Liver (tissue), 9 donors: ENCODE results near the gene STK4. TPM values are rescaled to one million over a fixed set of nuclear protein-coding genes. Genes with fewer than 3 reads are reported as not detected.

Source experiments
- DNase-seq: peaks from one replicate; pipeline ENCODE4 v3.0.0-alpha.2; 2017; ENCODE audit warnings: low spot score
- H3K27ac ChIP-seq, 2 donors: one replicate each; pipeline ENCODE4 v1.7.0; 2013; ENCODE audit warnings: inconsistent platforms in 2 of 2, low read length in 2 of 2, control low read depth in 1 of 2, low read depth in 1 of 2, mild to moderate bottlenecking in 1 of 2
- H3K27me3 ChIP-seq, 4 donors: one replicate each; pipeline versions ENCODE4 v1.6.1 to v1.7.0; 2013; ENCODE audit warnings: low read length in 3 of 4, inconsistent platforms in 1 of 4, mild to moderate bottlenecking in 1 of 4, moderate library complexity in 1 of 4; ENCODE audit not compliant: control insufficient read depth in 4 of 4, insufficient read depth in 4 of 4
- H3K36me3 ChIP-seq, 4 donors: one replicate each; pipeline versions ENCODE4 v1.6.1 to v1.7.0; 2013; ENCODE audit warnings: low read length in 3 of 4, mild to moderate bottlenecking in 3 of 4, low read depth in 1 of 4, moderate library complexity in 1 of 4; ENCODE audit not compliant: control insufficient read depth in 4 of 4, insufficient read depth in 3 of 4
- H3K4me1 ChIP-seq, 4 donors: one replicate each; pipeline versions ENCODE4 v1.6.1 to v1.7.0; 2013; ENCODE audit warnings: low read length in 3 of 4, mild to moderate bottlenecking in 3 of 4, moderate library complexity in 1 of 4; ENCODE audit not compliant: control insufficient read depth in 4 of 4, insufficient read depth in 4 of 4
- H3K4me3 ChIP-seq, 3 donors: one replicate each; pipeline versions ENCODE4 v1.6.1 to v1.7.0; 2013; ENCODE audit warnings: low read length in 3 of 3, control low read depth in 1 of 3, low read depth in 1 of 3, mild to moderate bottlenecking in 1 of 3
- H3K9ac ChIP-seq, 2 donors: one replicate each; pipeline ENCODE4 v1.7.0; 2013; ENCODE audit warnings: low read length in 2 of 2, mild to moderate bottlenecking in 2 of 2, moderate library complexity in 2 of 2, control low read depth in 1 of 2, low read depth in 1 of 2
- H3K9me3 ChIP-seq, 4 donors: one replicate each; pipeline versions ENCODE4 v1.6.1 to v1.7.0; 2013; ENCODE audit warnings: low read length in 3 of 4; ENCODE audit not compliant: control insufficient read depth in 4 of 4
- CTCF ChIP-seq: fragments of 150-350 bp; IDR thresholded peaks from 2 replicates; pipeline ENCODE4 v1.5.1; 2017; ENCODE audit warnings: improper control_type of control experiment, low read depth, low read length; ENCODE audit not compliant: missing input control
- EGR1 ChIP-seq, 2 donors: IDR thresholded peaks; 2 replicates each; pipeline ENCODE4 v1.6.1; 2016 to 2018; ENCODE audit warnings: antibody characterized with exemption in 2 of 2, low read depth in 2 of 2
- FOXA2 ChIP-seq: IDR thresholded peaks from 2 replicates; pipeline ENCODE4 v1.6.1; 2016; ENCODE audit warnings: antibody characterized with exemption
- GABPA ChIP-seq, 2 donors: IDR thresholded peaks in 1 of 2; conservative IDR thresholded peaks in 1 of 2; 2 replicates each; pipeline ENCODE4 v1.6.1; 2016; ENCODE audit warnings: antibody characterized with exemption in 2 of 2, mild to moderate bottlenecking in 1 of 2, moderate library complexity in 1 of 2
- HNF4A ChIP-seq, 2 donors: conservative IDR thresholded peaks; 2 replicates each; pipeline ENCODE4 v1.6.1; 2016; ENCODE audit warnings: antibody characterized with exemption in 2 of 2, mild to moderate bottlenecking in 2 of 2
- HNF4G ChIP-seq: IDR thresholded peaks from 2 replicates; pipeline ENCODE4 v1.6.1; 2016; ENCODE audit warnings: antibody characterized with exemption
- JUND ChIP-seq, 2 donors: IDR thresholded peaks; 2 replicates each; pipeline ENCODE4 v1.6.1; 2016; ENCODE audit warnings: antibody characterized with exemption in 2 of 2
- MAX ChIP-seq: IDR thresholded peaks from 2 replicates; pipeline ENCODE4 v1.6.1; 2016; ENCODE audit warnings: antibody characterized with exemption
- NR2F2 ChIP-seq: IDR thresholded peaks from 2 replicates; pipeline ENCODE4 v1.6.1; 2016; ENCODE audit warnings: antibody characterized with exemption
- RAD21 ChIP-seq, 2 donors: IDR thresholded peaks; 2 replicates each; pipeline ENCODE4 v1.6.1; 2016; ENCODE audit warnings: antibody characterized with exemption in 2 of 2, mild to moderate bottlenecking in 2 of 2
- RXRA ChIP-seq, 2 donors: IDR thresholded peaks; 2 replicates each; pipeline ENCODE4 v1.6.1; 2017 to 2018; ENCODE audit warnings: antibody characterized with exemption in 2 of 2, mild to moderate bottlenecking in 1 of 2
- SP1 ChIP-seq: IDR thresholded peaks from 2 replicates; pipeline ENCODE4 v1.6.1; 2018; ENCODE audit warnings: antibody characterized with exemption, mild to moderate bottlenecking
- YY1 ChIP-seq: IDR thresholded peaks from 2 replicates; pipeline ENCODE4 v1.6.1; 2016; ENCODE audit warnings: antibody characterized with exemption, mild to moderate bottlenecking
- WGBS: extraction: QIAGEN DNeasy Blood & Tissue Kit; methylation state at CpG from one replicate; pipeline ENCODE4 v1.1.7; 2013; 5-methylcytosine and 5-hydroxymethylcytosine counted together
- polyA plus RNA-seq, 2 donors: library from polyadenylated mRNA; stranded (reverse) in 1 of 2; unstranded in 1 of 2; fragments of 200-250 nt in 1 of 2; fragments of >200 nt in 1 of 2; fragmentation: Nextera tagmentation in 1 of 2; extraction: Ambion mirVana in 1 of 2; gene quantifications; one replicate each; pipeline versions ENCODE4 v1.2.1 to v1.2.3, GENCODE V29; 2013 to 2015
- total RNA-seq, 2 donors: library from RNA; depleted of rRNA; stranded (reverse); fragments of >200 nt; gene quantifications; one replicate each; pipeline ENCODE4 v1.2.3, GENCODE V29; 2014
- TF ChIP-seq, protein P1 (sequence below): IDR thresholded peaks from 2 replicates; pipeline ENCODE4 v1.6.1; 2016; ENCODE audit warnings: antibody characterized with exemption, mild to moderate bottlenecking
- donor health status: healthy.
- donor health status: healthy.
- donor health status: healthy.
- donor health status: healthy.
- donor health status: healthy.

STK4 gene
- total and polyA plus RNA-seq, 4 donors = 3.7 to 20.8 (median 13.9) TPM

- TF ChIP-seq CTCF (no peak), HNF4A (conservative IDR thresholded peaks at IDR 0.05) (no peak), FOXA2 (no peak), NR2F2 (no peak)
Measured at GRCh38 chr20:44976698-44977097, 10.4 kb downstream of the STK4 start (continued).

DNA sequence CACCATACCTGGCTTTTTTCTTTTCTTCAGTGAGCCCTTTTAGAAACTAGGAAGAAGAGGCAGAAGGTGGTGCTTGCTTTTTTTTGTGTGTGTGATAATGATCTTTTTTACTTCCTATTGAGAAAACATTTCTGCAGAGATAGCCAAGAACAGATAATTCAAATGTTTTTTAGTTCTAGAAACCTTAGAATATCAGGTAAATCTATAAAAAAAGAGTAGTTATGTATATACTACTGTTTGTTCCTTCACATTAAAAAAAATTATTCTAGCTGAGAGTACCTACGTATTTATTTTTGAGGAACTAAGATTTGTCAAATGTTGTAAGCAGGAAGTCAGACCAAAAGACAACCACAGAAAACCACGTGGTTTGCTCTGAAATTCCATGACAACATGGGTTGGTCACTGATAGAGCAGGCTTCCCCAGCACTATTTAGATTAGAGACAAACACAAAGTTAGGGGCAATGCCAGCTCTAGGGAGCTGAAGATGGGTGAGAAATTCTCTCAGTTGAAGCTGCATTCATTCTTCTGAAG, 12.8 kb downstream of the STK4 start:
- H3K4me1 ChIP-seq = no peaks in the 10 kb centered on the region

DNA sequence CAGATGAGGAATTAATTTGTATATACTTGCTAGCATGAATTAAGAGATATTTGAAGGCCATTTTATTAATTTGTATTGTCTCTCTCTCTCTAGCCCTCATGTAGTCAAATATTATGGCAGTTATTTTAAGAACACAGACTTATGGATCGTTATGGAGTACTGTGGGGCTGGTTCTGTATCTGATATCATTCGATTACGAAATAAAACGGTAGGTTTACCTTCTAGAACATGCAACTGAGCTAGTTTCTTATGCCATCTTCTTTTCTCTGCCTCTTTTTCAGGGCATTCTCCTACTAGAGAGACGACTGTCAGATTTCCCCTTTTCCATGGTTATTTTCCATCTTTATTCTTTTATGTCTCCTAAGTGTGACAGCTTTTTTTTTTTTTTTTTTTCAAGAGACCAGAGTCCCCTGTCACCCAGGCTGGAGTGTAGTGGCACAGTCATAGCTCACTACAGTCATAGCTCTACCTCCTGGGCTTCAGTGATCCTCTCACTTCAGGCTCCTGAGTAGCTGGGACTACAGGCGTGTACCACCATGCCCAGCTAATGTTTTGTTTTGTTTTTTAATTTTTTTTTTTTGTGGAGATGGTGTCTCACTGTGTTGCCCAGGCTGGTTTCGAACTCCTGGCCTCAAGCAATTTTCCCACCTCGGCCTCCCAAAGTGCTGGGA, 15.6 kb downstream of the STK4 start:
- H3K9ac ChIP-seq = no peak overlapping the region
- no peaks in the 10 kb centered on the region for H3K9me3 ChIP-seq
- no peak for DNase-seq
- peaks cover 1 to 9% (median 2%) of the 10 kb centered on the region in 4 donors for H3K36me3 ChIP-seq
- WGBS = 88% methylated on average over 8 of the region's 8 CpGs
- TF ChIP-seq RXRA (IDR thresholded peaks at IDR 0.05) = no peak
- TF ChIP-seq GABPA (IDR thresholded peaks at IDR 0.05 in 1 of 2, conservative IDR thresholded peaks at IDR 0.05 in 1 of 2) = no peak
- no peak for TF ChIP-seq YY1
- TF ChIP-seq FOXA2 = no peak
- no peak for TF ChIP-seq HNF4G
- H3K4me1 ChIP-seq = no peaks in the 10 kb centered on the region
- H3K4me3 ChIP-seq = no peak overlapping the region
- H3K27me3 ChIP-seq = no peaks in the 10 kb centered on the region
- H3K27ac ChIP-seq = no peak overlapping the region

More for the DNA sequence above, 12.8 kb downstream of the STK4 start:
- no peak for DNase-seq
- H3K9ac ChIP-seq = peak overlapping the region; percentile 23 to 60
- no peaks in the 10 kb centered on the region for H3K27me3 ChIP-seq
- WGBS = 61% methylated on average over 2 of the region's 2 CpGs
- peak overlapping the region; percentile 43 to 52 for H3K27ac ChIP-seq
- H3K9me3 ChIP-seq = no peaks in the 10 kb centered on the region
- peaks cover 2 to 14% (median 12%) of the 10 kb centered on the region in 4 donors for H3K36me3 ChIP-seq
- TF ChIP-seq MAX (no peak), EGR1 (IDR thresholded peaks at IDR 0.05; ENCODE audit: low read depth in 2 of 2) (peak in 1 of 2 donors; percentile 16)
- no peak overlapping the region for H3K4me3 ChIP-seq

GRCh38 chr20:44983093-44983674, 16.9 kb downstream of the STK4 start:
- 98% methylated on average over 7 of the region's 7 CpGs for WGBS
- Histone ChIP-seq H3K4me1 (no peaks in the 10 kb centered on the region), H3K27ac (no peak overlapping the region)
- TF ChIP-seq YY1 = no peak
- no peak for TF ChIP-seq RAD21 (IDR thresholded peaks at IDR 0.05)
- TF ChIP-seq SP1 = no peak
- TF ChIP-seq HNF4A (conservative IDR thresholded peaks at IDR 0.05) = no peak
- no peak for TF ChIP-seq GABPA (IDR thresholded peaks at IDR 0.05 in 1 of 2, conservative IDR thresholded peaks at IDR 0.05 in 1 of 2)
- TF ChIP-seq HNF4G = no peak
- no peak for TF ChIP-seq JUND (IDR thresholded peaks at IDR 0.05)
- TF ChIP-seq NR2F2 = no peak
- TF ChIP-seq RXRA (IDR thresholded peaks at IDR 0.05) = no peak
- TF ChIP-seq, protein P1, sequence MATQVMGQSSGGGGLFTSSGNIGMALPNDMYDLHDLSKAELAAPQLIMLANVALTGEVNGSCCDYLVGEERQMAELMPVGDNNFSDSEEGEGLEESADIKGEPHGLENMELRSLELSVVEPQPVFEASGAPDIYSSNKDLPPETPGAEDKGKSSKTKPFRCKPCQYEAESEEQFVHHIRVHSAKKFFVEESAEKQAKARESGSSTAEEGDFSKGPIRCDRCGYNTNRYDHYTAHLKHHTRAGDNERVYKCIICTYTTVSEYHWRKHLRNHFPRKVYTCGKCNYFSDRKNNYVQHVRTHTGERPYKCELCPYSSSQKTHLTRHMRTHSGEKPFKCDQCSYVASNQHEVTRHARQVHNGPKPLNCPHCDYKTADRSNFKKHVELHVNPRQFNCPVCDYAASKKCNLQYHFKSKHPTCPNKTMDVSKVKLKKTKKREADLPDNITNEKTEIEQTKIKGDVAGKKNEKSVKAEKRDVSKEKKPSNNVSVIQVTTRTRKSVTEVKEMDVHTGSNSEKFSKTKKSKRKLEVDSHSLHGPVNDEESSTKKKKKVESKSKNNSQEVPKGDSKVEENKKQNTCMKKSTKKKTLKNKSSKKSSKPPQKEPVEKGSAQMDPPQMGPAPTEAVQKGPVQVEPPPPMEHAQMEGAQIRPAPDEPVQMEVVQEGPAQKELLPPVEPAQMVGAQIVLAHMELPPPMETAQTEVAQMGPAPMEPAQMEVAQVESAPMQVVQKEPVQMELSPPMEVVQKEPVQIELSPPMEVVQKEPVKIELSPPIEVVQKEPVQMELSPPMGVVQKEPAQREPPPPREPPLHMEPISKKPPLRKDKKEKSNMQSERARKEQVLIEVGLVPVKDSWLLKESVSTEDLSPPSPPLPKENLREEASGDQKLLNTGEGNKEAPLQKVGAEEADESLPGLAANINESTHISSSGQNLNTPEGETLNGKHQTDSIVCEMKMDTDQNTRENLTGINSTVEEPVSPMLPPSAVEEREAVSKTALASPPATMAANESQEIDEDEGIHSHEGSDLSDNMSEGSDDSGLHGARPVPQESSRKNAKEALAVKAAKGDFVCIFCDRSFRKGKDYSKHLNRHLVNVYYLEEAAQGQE = no peak
- no peak for TF ChIP-seq CTCF

More at GRCh38 chr20:44983093-44983674, 16.9 kb downstream of the STK4 start:
- H3K9me3 ChIP-seq = no peaks in the 10 kb centered on the region
- no peak overlapping the region for H3K4me3 ChIP-seq
- no peaks in the 10 kb centered on the region for H3K27me3 ChIP-seq
- H3K9ac ChIP-seq = no peak overlapping the region
- H3K36me3 ChIP-seq = peaks cover 1 to 12% (median 8%) of the 10 kb centered on the region in 4 donors
- no peak for DNase-seq
